Spleen (tissue), 11 donors: Measurements from ENCODE around the gene AHCYL2. TPM values are rescaled to one million over a fixed set of nuclear protein-coding genes. Genes with fewer than 3 reads are reported as not detected.

ENCODE experiments used
- DNase-seq: peaks from one replicate; pipeline ENCODE4 v3.0.0-alpha.2; 2020
- H3K27ac ChIP-seq, 8 donors: fragments of 200-600 bp; sonication (generic) in 7 of 8; 1 replicate in 4 of 8; 2 replicates in 4 of 8; pipeline versions ENCODE4 v1.5.0 to v1.8.0; 2016 to 2021; ENCODE audit warnings: inconsistent platforms in 4 of 8, mild to moderate bottlenecking in 4 of 8, moderate library complexity in 1 of 8
- H3K27me3 ChIP-seq, 7 donors: fragments of 200-600 bp; sonication (generic) in 6 of 7; replicated peaks in 1 of 7; 1 replicate in 4 of 7; 2 replicates in 3 of 7; pipeline versions ENCODE4 v1.5.0 to v1.8.0; 2016 to 2021; ENCODE audit warnings: inconsistent platforms in 3 of 7, mild to moderate bottlenecking in 1 of 7
- H3K36me3 ChIP-seq, 6 donors: fragments of 200-600 bp; sonication (generic) in 5 of 6; 1 replicate in 4 of 6; 2 replicates in 2 of 6; pipeline versions ENCODE4 v1.5.0 to v1.8.0; 2016 to 2021; ENCODE audit warnings: inconsistent platforms in 2 of 6
- H3K4me1 ChIP-seq, 6 donors: fragments of 200-600 bp; sonication (generic) in 5 of 6; 1 replicate in 3 of 6; 2 replicates in 3 of 6; pipeline versions ENCODE4 v1.5.0 to v1.8.0; 2016 to 2021; ENCODE audit warnings: inconsistent platforms in 3 of 6
- H3K4me3 ChIP-seq, 8 donors: fragments of 200-600 bp; sonication (generic) in 7 of 8; 1 replicate in 4 of 8; 2 replicates in 4 of 8; pipeline versions ENCODE4 v1.5.0 to v1.8.0; 2016 to 2021; ENCODE audit warnings: inconsistent platforms in 4 of 8, mild to moderate bottlenecking in 4 of 8, moderate library complexity in 2 of 8
- H3K9me3 ChIP-seq, 8 donors: fragments of 200-600 bp; sonication (generic) in 7 of 8; 1 replicate in 4 of 8; 2 replicates in 4 of 8; pipeline versions ENCODE4 v1.5.0 to v1.8.0; 2016 to 2021; ENCODE audit warnings: inconsistent platforms in 4 of 8
- CTCF ChIP-seq, 11 experiments: fragments of 200-600 bp in 7 of 11; fragments of 450-650 bp in 4 of 11; sonication (generic) in 4 of 11; IDR thresholded peaks in 8 of 11; conservative IDR thresholded peaks in 3 of 11; 1 replicate in 7 of 11; 2 replicates in 4 of 11; pipeline versions ENCODE4 v1.4.0 to v1.8.0; 2016 to 2021; ENCODE audit warnings: antibody characterized with exemption in 11 of 11, inconsistent platforms in 4 of 11, mild to moderate bottlenecking in 1 of 11
- POLR2A ChIP-seq, 3 donors: fragments of 450-650 bp; IDR thresholded peaks; one replicate each; pipeline ENCODE4 v1.5.1; 2017; ENCODE audit warnings: antibody characterized with exemption in 3 of 3, mild to moderate bottlenecking in 1 of 3
- POLR2AphosphoS5 ChIP-seq, 3 donors: sonication (generic); formaldehyde crosslinking; IDR thresholded peaks; one replicate each; pipeline ENCODE4 v1.5.1; 2017; ENCODE audit warnings: antibody characterized with exemption in 3 of 3
- WGBS, 5 donors: extraction: QIAGEN DNeasy Blood & Tissue Kit in 3 of 5; methylation state at CpG; one replicate each; pipeline versions ENCODE4 v1.1.5 to v1.1.7; 2013 to 2018; 5-methylcytosine and 5-hydroxymethylcytosine counted together
- intact Hi-C: fragments of 100-400 bp; cut with DNase I; formaldehyde crosslinking; loops from one replicate; pipeline ENCODE4 v1.15.0; 2023; ENCODE audit warnings: low total_unique reads
- polyA plus RNA-seq, 3 donors: library from polyadenylated mRNA; stranded (reverse); fragments of 200-250 nt; gene quantifications; one replicate each; pipeline ENCODE4 v1.2.1, GENCODE V29; 2013
- total RNA-seq, 7 donors: library from RNA; depleted of rRNA in 3 of 7; stranded (reverse); fragments of >200 nt in 3 of 7; fragmentation: NEBNext Ultra II Directional in 4 of 7; extraction: Animal tissue kit (Norgen Biotek cat#: 25700) in 4 of 7; gene quantifications; one replicate each; pipeline versions ENCODE4 v1.1.0 to v1.2.1, GENCODE V29; 2016 to 2021
- donor health status: healthy with polysubstance abuse.
- donor health status: DM: no; HTN: no; CAD: no; lungs with moderate emphysema.
- donor health status: DM: no; HTN: no; CAD: no.
- donor health status: Bipolar disorder and iron deficiency.
- donor health status: healthy.
- donor health status: DM: no; HTN: no; CAD: no.
- donor health status: DM: yes; HTN: yes; CAD: no.

Gene AHCYL2
- total and polyA plus RNA-seq, 10 donors: 3.1 to 20.1 (median 17.8) TPM

DNA sequence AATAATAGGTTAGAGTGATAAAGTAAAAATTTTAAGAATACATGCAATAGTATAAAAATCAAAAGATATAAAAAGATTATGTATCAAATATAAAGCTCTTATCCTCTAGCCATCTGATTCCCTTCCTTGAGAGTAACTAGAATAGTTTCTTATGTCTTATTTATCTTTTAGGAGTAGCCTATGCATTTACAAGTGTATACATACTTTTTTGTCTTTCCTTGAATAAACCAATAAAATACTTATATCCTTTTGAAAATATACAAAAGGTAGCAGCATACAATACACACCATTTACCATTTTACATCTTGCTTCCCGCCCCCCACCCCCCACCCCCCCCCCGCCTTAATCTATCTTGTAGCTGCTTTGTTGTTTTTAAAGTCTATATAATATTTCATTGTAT lies 31.4 kb downstream of the AHCYL2 start:
- no peak for TF ChIP-seq POLR2AphosphoS5 (IDR thresholded peaks at IDR 0.05)
- no peak for TF ChIP-seq POLR2A (IDR thresholded peaks at IDR 0.05)
- TF ChIP-seq CTCF (IDR thresholded peaks at IDR 0.05 in 8 of 11, conservative IDR thresholded peaks at IDR 0.05 in 3 of 11): no peak
- Histone ChIP-seq H3K36me3 (no peaks in the 10 kb centered on the region), H3K9me3 (no peaks in the 10 kb centered on the region), H3K27ac (no peak overlapping the region), H3K27me3 (no peaks in the 10 kb centered on the region), H3K4me1 (peaks cover 0 to 13% (median 6%) of the 10 kb centered on the region in 6 donors), H3K4me3 (no peak overlapping the region)
- intact Hi-C loops: no loop called here
- no peak for DNase-seq
- 91 to 100% (median 92%) methylated on average over 2 of the region's 2 CpGs for WGBS, 5 donors

DNA sequence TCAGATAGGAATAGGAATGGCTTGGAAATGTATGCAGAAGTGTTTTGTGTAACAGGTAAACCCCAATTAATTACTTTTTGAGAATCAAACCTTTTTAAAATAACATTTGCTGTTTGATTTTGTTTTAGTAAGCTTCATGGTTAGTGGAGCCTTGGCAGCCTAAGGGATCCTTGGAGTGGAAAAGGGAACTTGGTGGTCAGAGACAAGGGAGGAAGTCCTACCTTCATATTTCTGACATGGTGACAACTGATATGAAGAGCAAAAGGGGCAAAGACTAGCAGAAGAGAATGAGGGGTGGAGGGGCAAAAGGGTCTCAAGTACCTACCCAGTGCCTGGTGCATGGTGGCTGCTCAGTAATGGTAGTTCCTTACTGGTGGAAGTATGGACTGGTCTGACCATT lies 32.3 kb downstream of the AHCYL2 start:
- TF ChIP-seq POLR2A (IDR thresholded peaks at IDR 0.05) (no peak), CTCF (IDR thresholded peaks at IDR 0.05 in 8 of 11, conservative IDR thresholded peaks at IDR 0.05 in 3 of 11) (no peak), POLR2AphosphoS5 (IDR thresholded peaks at IDR 0.05) (no peak)
- Histone ChIP-seq H3K36me3 (no peaks in the 10 kb centered on the region), H3K27me3 (no peaks in the 10 kb centered on the region), H3K4me3 (no peak overlapping the region), H3K9me3 (no peaks in the 10 kb centered on the region), H3K4me1 (peaks cover 0 to 14% (median 6%) of the 10 kb centered on the region in 6 donors), H3K27ac (no peak overlapping the region)
- no peak for DNase-seq
- intact Hi-C loops: no loop called here

- Histone ChIP-seq H3K36me3 (no peaks in the 10 kb centered on the region), H3K9me3 (no peaks in the 10 kb centered on the region), H3K4me1 (peaks cover 0 to 23% (median 6%) of the 10 kb centered on the region in 6 donors), H3K27me3 (no peaks in the 10 kb centered on the region), H3K27ac (peak overlapping the region in 1 of 8 donors; percentile 36), H3K4me3 (peak overlapping the region in 1 of 8 donors; percentile 9)
- 68 to 84% (median 76%) methylated on average over 4 of the region's 4 CpGs for WGBS, 5 donors
- intact Hi-C loops: no loop called here
- TF ChIP-seq POLR2AphosphoS5 (IDR thresholded peaks at IDR 0.05): no peak
- no peak for TF ChIP-seq POLR2A (IDR thresholded peaks at IDR 0.05)
- no peak for TF ChIP-seq CTCF (IDR thresholded peaks at IDR 0.05 in 8 of 11, conservative IDR thresholded peaks at IDR 0.05 in 3 of 11)
- no peak for DNase-seq
Measured at GRCh38 chr7:129258649-129259389, 34.0 kb downstream of the AHCYL2 start.

GRCh38 chr7:129262324-129262723 lies 37.5 kb downstream of the AHCYL2 start:
- H3K9me3 ChIP-seq: no peaks in the 10 kb centered on the region
- no peaks in the 10 kb centered on the region for H3K27me3 ChIP-seq
- no peaks in the 10 kb centered on the region for H3K36me3 ChIP-seq
- 45 to 63% (median 53%) methylated on average over 2 of the region's 2 CpGs for WGBS, 5 donors
- peaks cover 0 to 23% (median 6%) of the 10 kb centered on the region in 6 donors for H3K4me1 ChIP-seq
- H3K4me3 ChIP-seq: no peak overlapping the region
- H3K27ac ChIP-seq: no peak overlapping the region
- no peak for DNase-seq
- no peak for TF ChIP-seq POLR2AphosphoS5 (IDR thresholded peaks at IDR 0.05)
- intact Hi-C loops: no loop called here
